ENCODE data around the gene NTRK3. TPM values are rescaled to one million over a fixed set of nuclear protein-coding genes. Genes with fewer than 3 reads are reported as not detected.

NTRK3 gene
- total and polyA plus RNA-seq, 4 donors, result 0.21 to 2.9 (median 0.32) TPM

- H3K27ac ChIP-seq (ENCODE audit: low read depth in 1 of 2, low read length in 2 of 2), result no peak overlapping the region
- DNase-seq (ENCODE audit: low spot score), result no peak
- WGBS, result 78% methylated on average over 6 of the region's 6 CpGs
- no peaks in the 10 kb centered on the region for H3K36me3 ChIP-seq (ENCODE audit: control insufficient read depth in 4 of 4, insufficient read depth in 3 of 4, low read depth in 1 of 4, low read length in 3 of 4)
- no peak for TF ChIP-seq TAF1 (conservative IDR thresholded peaks at IDR 0.05)
- no peak overlapping the region for H3K9ac ChIP-seq (ENCODE audit: low read depth in 1 of 2, low read length in 2 of 2)
- H3K4me1 ChIP-seq (ENCODE audit: control insufficient read depth in 4 of 4, insufficient read depth in 4 of 4, low read length in 3 of 4), result no peaks in the 10 kb centered on the region
- peaks cover 0 to 3% (median 0%) of the 10 kb centered on the region in 4 donors for H3K27me3 ChIP-seq (ENCODE audit: control insufficient read depth in 4 of 4, insufficient read depth in 4 of 4, low read length in 3 of 4)
- peaks cover 0 to 3% (median 0%) of the 10 kb centered on the region in 4 donors for H3K9me3 ChIP-seq (ENCODE audit: control insufficient read depth in 4 of 4, low read length in 3 of 4)
- H3K4me3 ChIP-seq (ENCODE audit: low read depth in 1 of 3, low read length in 3 of 3), result no peak overlapping the region
Measured at GRCh38 chr15:88106074-88106473, 150.5 kb downstream of the NTRK3 start.

GRCh38 chr15:88104357-88104756 lies 152.2 kb downstream of the NTRK3 start:
- Histone ChIP-seq H3K9me3 (ENCODE audit: control insufficient read depth in 4 of 4, low read length in 3 of 4) (peaks cover 0 to 3% (median 0%) of the 10 kb centered on the region in 4 donors), H3K27ac (ENCODE audit: low read depth in 1 of 2, low read length in 2 of 2) (no peak overlapping the region), H3K4me3 (ENCODE audit: low read depth in 1 of 3, low read length in 3 of 3) (no peak overlapping the region), H3K27me3 (ENCODE audit: control insufficient read depth in 4 of 4, insufficient read depth in 4 of 4, low read length in 3 of 4) (peaks cover 0 to 3% (median 0%) of the 10 kb centered on the region in 4 donors), H3K9ac (ENCODE audit: low read depth in 1 of 2, low read length in 2 of 2) (no peak overlapping the region), H3K4me1 (ENCODE audit: control insufficient read depth in 4 of 4, insufficient read depth in 4 of 4, low read length in 3 of 4) (no peaks in the 10 kb centered on the region), H3K36me3 (ENCODE audit: control insufficient read depth in 4 of 4, insufficient read depth in 3 of 4, low read depth in 1 of 4, low read length in 3 of 4) (no peaks in the 10 kb centered on the region)
- 46% methylated on average over 3 of the region's 3 CpGs for WGBS
- DNase-seq (ENCODE audit: low spot score), result no peak
- TF ChIP-seq MAX (IDR thresholded peaks at IDR 0.05), result no peak
- TF ChIP-seq ZBTB33 (IDR thresholded peaks at IDR 0.05), result no peak

- no peaks in the 10 kb centered on the region for H3K27me3 ChIP-seq (ENCODE audit: control insufficient read depth in 4 of 4, insufficient read depth in 4 of 4, low read length in 3 of 4)
- H3K36me3 ChIP-seq (ENCODE audit: control insufficient read depth in 4 of 4, insufficient read depth in 3 of 4, low read depth in 1 of 4, low read length in 3 of 4), result no peaks in the 10 kb centered on the region
- H3K9me3 ChIP-seq (ENCODE audit: control insufficient read depth in 4 of 4, low read length in 3 of 4), result peaks cover 0 to 3% (median 0%) of the 10 kb centered on the region in 4 donors
- no peak for TF ChIP-seq ZBTB33 (IDR thresholded peaks at IDR 0.05)
- no peak for TF ChIP-seq SP1 (IDR thresholded peaks at IDR 0.05)
- no peak for TF ChIP-seq NR2F2 (IDR thresholded peaks at IDR 0.05)
- H3K4me1 ChIP-seq (ENCODE audit: control insufficient read depth in 4 of 4, insufficient read depth in 4 of 4, low read length in 3 of 4), result no peaks in the 10 kb centered on the region
- no peak overlapping the region for H3K4me3 ChIP-seq (ENCODE audit: low read depth in 1 of 3, low read length in 3 of 3)
- H3K9ac ChIP-seq (ENCODE audit: low read depth in 1 of 2, low read length in 2 of 2), result no peak overlapping the region
- H3K27ac ChIP-seq (ENCODE audit: low read depth in 1 of 2, low read length in 2 of 2), result no peak overlapping the region
- DNase-seq (ENCODE audit: low spot score), result no peak
- WGBS, result 69% methylated on average over 2 of the region's 2 CpGs
Measured at GRCh38 chr15:88100181-88100580, 156.4 kb downstream of the NTRK3 start.

GRCh38 chr15:88098361-88098760 lies 158.2 kb downstream of the NTRK3 start:
- no peaks in the 10 kb centered on the region for H3K27me3 ChIP-seq (ENCODE audit: control insufficient read depth in 4 of 4, insufficient read depth in 4 of 4, low read length in 3 of 4)
- DNase-seq (ENCODE audit: low spot score), result no peak
- no peak overlapping the region for H3K4me3 ChIP-seq (ENCODE audit: low read depth in 1 of 3, low read length in 3 of 3)
- WGBS, result 58% methylated on average over 10 of the region's 10 CpGs
- no peaks in the 10 kb centered on the region for H3K4me1 ChIP-seq (ENCODE audit: control insufficient read depth in 4 of 4, insufficient read depth in 4 of 4, low read length in 3 of 4)
- H3K9ac ChIP-seq (ENCODE audit: low read depth in 1 of 2, low read length in 2 of 2), result no peak overlapping the region
- H3K27ac ChIP-seq (ENCODE audit: low read depth in 1 of 2, low read length in 2 of 2), result no peak overlapping the region
- no peaks in the 10 kb centered on the region for H3K9me3 ChIP-seq (ENCODE audit: control insufficient read depth in 4 of 4, low read length in 3 of 4)
- no peaks in the 10 kb centered on the region for H3K36me3 ChIP-seq (ENCODE audit: control insufficient read depth in 4 of 4, insufficient read depth in 3 of 4, low read depth in 1 of 4, low read length in 3 of 4)
- no peak for TF ChIP-seq FOXA1 (IDR thresholded peaks at IDR 0.05)
- no peak for TF ChIP-seq HNF4G (IDR thresholded peaks at IDR 0.05)
- no peak for TF ChIP-seq SP1 (IDR thresholded peaks at IDR 0.05)
- no peak for TF ChIP-seq JUND (IDR thresholded peaks at IDR 0.05)
- TF ChIP-seq RXRA (IDR thresholded peaks at IDR 0.05), result no peak
- TF ChIP-seq NR2F2 (IDR thresholded peaks at IDR 0.05), result no peak
- no peak for TF ChIP-seq HNF4A (conservative IDR thresholded peaks at IDR 0.05)
- no peak for TF ChIP-seq EGR1 (IDR thresholded peaks at IDR 0.05; ENCODE audit: low read depth in 2 of 2)
- no peak for TF ChIP-seq CTCF (IDR thresholded peaks at IDR 0.05; ENCODE audit: low read depth, low read length, missing input control)
- TF ChIP-seq ATF3 (IDR thresholded peaks at IDR 0.05), result no peak
- TF ChIP-seq YY1 (IDR thresholded peaks at IDR 0.05), result no peak
